Activated T-cell treated with anti-CD3 and anti-CD28 coated beads for 1 hour (primary cell): Measurements from ENCODE around the gene STN1.

Source experiments
- DNase-seq: peaks from one replicate; pipeline ENCODE4 v3.0.0-alpha.2; 2020; ENCODE audit warnings: low read depth

Gene STN1

DNA sequence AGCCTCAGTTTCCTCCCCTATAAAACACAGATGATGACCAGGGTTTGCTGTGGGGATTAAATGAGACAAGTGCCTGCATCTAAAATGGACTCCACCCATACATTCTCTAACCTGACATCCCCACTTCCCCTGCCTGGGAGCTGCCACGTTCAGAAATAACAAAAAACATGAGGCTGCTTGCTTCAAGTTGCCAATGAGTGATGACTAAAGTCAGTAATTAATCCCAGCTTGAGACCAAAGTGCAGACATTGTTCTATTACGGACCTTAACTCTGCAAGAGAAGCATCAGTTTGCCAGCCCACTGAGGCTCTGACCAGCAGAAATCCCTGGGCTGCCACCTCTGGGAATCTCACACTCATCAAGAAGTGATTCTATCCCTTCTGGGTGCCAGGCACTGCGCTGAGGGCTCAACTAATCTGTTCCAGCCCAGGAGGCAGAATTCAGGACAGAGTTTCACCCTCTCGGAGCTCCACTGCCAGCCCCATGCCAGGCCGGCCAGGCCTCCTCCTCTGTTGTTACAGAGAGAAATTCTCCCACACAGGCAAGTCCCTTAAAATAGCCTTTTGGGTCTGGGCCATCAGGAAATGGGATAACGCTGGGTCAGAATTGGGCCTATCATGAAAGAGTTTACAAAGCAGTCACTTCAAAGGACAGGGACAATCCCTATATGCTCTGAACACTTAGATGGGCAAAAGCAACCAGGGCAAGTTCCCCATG is 74.0 kb downstream of the STN1 start:
- DNase-seq = no peak

DNA sequence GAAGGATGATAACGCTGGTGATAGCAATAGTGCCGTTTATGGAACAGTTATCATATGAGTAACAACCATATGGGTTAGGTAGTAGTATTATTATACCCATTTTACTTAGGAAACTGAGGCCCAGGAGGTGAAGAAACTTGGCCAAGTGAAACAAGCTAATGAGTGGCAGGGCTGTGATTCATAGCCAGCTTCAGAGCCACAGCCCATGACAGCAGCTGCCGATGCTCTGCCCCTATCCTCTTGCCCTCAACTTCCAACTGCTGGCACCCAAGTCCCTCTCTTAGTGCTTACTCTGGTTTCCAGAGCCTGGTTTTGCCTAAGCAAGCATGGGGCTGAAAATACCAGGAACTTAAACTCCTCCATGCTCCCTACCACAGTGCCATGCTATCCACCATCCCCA is 74.9 kb downstream of the STN1 start:
- no peak for DNase-seq

- no peak for DNase-seq
Measured at GRCh38 chr10:103842605-103843004, 75.4 kb downstream of the STN1 start.

DNA sequence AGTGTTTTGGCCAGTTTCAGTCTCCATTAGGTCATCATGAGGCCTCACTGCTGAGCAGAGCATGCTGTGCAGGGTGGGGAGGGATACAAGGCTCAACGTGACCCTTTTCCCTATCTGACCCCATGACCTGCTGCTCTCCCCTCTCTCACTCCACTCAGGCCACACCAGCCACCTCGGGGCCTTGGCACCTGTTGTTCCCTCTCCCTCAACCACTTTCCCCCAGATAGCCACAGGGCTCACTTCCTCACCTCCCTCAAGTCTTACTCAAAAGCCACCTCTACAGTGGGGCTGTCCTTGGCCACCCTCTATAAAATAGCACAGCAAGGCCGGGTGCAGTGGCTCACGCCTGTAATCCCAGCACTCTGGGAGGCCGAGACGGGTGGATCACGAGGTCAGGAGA is 76.5 kb downstream of the STN1 start:
- DNase-seq = no peak

DNA sequence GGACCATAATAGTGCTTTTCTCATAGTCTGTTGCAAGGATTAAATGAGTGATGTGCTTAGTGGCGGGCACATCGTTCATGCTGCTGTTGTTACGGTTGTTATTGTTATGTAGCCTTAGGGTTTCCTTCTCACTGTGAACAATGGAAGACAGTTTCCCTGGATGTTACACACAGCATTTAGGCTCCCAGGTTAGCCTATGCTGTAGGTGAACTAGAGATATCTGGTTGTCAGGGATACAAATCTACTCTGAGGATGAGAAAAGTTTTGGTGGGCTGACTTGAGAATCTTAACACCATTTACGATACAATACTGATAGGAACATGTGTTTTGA is 77.3 kb downstream of the STN1 start:
- no peak for DNase-seq

DNA sequence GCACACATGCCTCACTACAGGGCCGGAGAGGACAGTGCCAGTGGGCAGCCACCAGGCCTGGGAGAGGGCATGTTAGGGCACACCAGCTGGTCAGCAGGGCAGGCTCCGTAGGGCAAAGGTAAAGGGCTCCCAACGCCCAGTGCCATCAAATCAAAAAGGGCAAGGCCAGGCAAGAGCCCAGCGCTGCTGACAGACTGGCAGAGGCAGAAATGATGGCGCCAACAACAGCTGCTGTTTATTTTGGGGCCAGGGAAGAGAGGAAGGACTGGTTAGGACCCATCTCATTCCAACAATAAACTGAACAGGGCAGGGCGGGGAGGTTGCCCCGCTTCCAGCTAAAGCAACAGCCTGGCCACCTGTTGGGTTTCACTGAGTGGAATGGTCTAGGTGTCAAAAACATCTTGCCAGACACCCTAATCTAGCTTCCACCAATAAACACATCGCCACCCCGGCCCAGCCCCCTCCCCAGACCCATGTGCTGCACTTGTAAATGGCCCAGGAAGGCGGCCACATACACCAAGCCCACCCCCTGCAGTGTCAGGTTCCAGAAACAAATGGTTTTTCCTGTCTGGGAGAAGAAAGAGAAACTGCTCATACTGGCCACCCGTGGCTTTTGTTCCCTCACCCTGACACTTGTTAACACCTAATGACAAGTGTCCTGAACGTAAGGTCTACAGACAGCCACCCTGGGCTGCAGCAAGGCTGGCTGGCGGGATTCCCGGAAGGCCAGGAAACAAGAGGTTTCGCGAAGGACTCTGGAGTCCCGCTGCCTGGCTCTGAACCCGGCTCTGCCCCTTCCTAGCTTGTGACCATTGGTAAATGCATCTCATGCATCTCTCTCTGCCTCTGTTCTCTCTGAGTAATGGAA is 77.9 kb downstream of the STN1 start:
- DNase-seq = no peak

DNA sequence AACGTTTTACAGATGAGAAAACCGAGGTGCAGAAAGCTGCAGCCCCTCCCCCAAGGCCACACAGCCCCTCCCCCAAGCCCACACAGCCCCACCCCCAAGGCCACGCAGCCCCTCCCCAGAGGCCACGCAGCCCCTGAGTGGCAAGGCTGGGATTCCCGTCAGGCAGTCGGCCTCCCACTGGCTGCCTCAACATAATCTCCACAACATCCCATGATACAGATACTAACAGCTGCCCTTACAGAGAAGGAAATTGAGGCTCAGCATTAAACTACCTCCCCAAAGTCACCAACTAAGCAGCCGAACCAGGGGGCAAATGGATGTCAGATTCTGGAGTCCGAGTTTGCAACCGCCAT is 78.5 kb downstream of the STN1 start:
- no peak for DNase-seq

- no peak for DNase-seq
Measured at GRCh38 chr10:103838862-103839518, 79.0 kb downstream of the STN1 start.

DNA sequence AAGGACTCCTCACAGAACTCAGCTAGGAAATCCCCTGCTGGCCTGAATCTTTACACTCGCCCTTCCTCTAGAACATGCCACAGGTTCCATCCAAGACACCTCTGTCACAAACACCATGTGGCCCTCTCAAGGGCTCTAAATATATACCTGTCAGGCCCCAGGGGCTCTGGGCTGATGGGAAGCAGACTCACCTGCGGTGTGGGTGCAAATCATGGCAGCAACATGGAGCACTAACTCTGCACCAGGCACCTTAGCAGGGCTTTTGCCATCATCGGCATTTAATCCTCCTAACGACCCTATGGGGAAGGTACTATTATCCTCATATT is 80.0 kb downstream of the STN1 start:
- DNase-seq = no peak

DNA sequence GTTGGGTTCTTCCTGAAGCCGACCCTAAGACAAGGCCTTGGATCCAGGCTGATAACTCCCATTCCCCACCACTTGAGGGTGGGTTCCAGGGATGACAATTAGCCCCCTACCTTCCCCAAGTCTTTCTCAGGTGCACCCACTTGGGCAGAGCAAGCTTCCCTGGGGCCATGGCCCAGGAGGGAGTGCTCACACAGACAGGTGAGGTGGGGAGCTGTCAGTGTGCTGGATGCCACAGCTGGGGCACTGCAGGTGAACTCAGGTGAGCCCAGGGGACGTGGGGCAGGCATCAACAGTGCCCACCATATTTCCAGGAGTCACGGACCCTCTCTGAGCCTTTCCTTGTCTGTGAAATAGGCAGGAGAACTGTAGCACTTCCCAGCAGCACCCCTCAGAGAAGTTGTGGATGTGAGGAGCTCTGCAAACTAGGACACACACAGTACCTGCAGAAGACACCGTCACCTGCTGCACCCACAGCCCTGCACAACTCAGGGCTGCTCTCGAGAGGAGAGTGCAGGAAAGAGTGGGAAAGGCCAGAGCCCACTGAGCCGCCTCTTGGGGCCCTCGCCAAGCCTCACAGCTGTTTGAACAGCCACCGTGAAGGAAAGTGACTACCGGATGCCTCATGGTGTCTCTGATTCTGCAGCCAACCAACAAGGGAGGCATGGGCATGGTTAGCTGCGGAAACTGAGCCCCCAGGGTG is 80.5 kb downstream of the STN1 start:
- DNase-seq = no peak

GRCh38 chr10:103836861-103837260 is 81.1 kb downstream of the STN1 start:
- DNase-seq = no peak

DNA sequence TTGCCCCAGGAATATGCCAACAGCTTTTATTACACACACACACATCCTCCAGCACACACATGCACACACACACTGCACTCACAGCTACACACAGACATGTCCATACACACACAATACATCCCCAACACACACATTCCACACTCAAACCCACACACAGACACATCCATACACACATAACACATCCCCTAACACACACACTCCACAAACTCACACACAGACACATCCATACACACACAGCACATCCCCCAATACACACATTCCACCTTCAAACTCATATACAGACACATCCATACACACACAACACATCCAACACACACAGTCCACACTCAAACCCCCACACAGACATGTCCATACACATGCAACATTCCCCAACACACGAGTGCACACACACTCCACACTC is 81.7 kb downstream of the STN1 start:
- no peak for DNase-seq

DNA sequence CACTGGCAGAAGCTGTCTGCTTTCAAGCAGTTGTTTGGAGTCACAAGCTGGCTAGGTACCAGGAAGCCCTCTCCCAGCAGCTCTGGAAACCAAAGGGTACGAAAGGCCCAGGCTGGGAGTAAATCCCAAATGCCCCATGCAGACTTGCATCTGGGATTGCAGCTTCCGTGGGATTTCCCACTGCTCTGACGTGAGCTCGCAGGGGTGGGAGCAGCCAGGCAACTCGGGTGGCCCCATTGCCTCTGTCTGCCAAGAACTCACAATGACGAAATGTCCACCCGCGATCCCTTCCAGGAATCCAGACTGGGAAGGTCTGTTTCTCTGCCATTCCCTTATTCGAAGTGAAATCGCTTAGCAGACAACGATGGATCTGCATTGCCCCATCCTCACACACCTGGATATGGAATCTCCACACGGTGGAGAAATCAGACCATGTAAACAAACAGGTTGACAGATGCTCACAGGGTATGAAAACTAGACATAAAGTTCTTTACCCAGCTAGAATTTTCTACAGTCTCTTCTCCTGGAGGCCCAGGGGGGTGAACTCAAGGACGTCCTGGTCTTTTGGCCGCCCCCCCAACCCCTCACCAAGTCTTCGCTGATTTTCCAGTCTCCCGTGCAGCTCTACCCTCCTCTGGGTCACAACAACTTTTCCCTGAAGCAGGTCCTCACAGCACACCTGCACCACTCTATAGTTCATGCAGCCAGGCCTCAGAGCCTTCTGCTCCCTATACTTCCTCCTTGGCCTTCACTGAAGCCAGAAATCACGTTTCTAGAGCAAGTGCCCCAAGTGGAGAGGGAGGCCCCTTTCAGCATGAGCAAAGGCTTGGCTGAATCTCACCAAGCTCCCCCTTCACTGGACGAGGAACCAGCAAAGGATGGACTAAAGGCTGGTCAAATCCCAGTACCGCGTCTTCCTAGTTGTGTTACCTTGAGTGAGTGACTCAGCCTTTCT is 82.6 kb downstream of the STN1 start:
- no peak for DNase-seq

- no peak for DNase-seq
Measured at GRCh38 chr10:103834436-103835095, 83.4 kb downstream of the STN1 start.

GRCh38 chr10:103833731-103834365 is 84.1 kb downstream of the STN1 start:
- DNase-seq = no peak

DNA sequence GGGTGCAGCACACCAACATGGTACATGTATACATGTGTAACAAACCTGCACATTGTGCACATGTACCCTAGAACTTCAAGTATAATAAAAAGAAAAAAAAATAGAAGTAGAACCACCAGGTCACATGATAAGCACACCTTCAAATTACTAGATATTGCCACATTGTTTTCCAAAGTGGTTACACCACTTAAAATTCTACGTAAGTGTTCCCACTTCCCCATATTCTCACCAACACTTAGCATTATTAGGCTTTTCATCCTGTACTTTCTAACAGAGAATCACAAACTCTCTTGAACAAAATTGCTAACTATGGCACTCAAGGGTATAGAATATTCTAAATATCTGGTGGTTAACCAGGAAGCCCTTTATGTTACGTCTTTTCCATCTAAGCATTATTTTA is 85.2 kb downstream of the STN1 start:
- no peak for DNase-seq
